GM10847 (cell line): Measurements from ENCODE around the gene CACNA1S.

ENCODE experiments used
- POLR2A ChIP-seq: IDR thresholded peaks from 2 replicates; pipeline ENCODE4 v1.6.1; 2011; ENCODE audit not compliant: insufficient read length; ENCODE audit errors: extremely low read depth

CACNA1S gene

DNA sequence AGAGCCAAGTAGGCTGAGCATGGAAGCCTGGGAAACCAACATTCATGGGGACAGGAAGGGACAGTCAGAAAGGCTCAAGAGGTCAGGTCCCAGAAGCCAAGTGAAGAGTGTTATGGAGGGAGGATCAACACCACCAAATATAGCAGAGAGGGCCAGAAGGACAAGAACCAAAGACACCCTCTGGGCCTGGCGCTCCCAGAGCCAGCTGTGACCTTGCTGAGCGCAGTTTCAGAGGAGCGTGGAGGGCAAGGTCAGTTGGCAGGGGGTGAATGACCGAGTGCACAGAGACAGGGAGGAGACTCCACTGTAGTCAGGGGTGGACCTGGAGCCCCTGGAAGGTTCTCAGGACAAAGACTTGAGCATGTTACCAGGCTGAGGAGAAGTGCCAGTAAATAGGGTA, 19.2 kb upstream of the CACNA1S start:
- TF ChIP-seq POLR2A, result no peak

DNA sequence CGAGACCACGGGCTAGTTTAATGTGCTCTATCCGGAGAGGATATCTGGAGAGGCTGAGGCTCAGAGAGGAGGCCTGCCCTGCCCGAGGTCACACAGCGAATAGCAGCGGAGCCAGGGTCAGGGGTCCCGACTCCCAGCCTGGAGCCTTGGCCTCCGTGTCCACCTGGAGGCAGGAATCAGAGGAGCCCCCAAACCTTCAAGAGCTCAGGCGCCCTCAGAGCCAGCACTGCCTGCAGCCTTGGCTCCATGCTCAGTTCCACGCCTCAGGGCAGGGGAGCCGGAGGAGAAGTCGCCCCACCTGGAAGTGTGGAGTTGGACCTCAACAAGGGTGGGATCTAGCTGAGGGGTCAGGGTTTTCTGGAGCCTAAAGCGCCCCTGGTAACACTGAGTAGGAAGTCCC, 16.7 kb upstream of the CACNA1S start:
- TF ChIP-seq POLR2A, result no peak

DNA sequence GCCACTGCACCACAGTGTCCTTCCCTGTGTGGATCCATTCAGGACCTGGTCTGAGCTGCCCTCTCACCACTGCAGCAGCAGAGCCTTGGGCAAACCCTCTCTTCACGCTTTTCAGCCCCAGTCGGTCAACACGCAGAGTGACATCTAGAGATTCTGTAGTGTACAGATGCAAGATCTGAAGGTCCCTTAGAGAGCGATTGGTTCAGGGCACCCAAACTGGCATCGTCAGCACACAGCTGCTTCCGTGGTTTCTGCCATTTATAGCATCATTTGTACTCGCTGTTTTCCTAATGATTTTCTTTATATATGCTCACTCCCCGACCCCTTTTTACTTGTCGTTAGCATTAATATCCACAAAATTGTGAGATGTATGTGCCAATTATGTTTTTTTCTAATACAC, 16.2 kb upstream of the CACNA1S start:
- TF ChIP-seq POLR2A, result no peak

DNA sequence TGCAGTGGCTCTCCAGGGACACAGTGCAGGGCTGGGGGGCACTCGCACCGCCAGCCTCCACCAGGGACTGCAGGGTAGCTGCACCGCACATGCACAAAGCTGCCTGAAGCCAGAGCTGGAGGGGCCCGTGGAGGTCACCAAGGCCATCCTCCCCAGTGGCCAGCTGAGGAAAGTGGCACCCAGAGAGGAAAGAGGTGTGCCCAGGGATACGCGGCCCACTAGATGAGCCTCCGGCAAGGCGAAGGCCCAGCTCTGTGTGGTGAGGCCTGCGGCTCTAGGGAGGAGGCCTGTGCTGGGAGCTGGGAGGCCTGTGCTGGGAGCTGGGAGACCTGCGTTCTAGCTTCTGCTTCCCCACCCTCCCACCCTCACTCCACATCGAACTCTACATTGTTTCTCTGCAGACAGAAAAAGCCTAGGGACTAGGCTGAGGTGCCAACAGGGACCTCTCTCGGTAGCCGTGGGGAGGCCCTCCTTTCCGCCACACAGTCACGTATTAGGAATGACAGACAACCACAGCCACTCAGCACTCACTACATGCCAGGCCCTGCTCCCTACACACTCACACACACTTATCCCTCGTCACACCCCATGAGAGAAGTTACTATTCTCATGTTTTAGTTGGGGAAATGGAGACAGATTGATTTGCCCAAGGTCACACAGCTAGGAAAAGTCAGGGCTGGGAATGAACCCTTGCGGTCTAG, 15.7 kb upstream of the CACNA1S start:
- no peak for TF ChIP-seq POLR2A

DNA sequence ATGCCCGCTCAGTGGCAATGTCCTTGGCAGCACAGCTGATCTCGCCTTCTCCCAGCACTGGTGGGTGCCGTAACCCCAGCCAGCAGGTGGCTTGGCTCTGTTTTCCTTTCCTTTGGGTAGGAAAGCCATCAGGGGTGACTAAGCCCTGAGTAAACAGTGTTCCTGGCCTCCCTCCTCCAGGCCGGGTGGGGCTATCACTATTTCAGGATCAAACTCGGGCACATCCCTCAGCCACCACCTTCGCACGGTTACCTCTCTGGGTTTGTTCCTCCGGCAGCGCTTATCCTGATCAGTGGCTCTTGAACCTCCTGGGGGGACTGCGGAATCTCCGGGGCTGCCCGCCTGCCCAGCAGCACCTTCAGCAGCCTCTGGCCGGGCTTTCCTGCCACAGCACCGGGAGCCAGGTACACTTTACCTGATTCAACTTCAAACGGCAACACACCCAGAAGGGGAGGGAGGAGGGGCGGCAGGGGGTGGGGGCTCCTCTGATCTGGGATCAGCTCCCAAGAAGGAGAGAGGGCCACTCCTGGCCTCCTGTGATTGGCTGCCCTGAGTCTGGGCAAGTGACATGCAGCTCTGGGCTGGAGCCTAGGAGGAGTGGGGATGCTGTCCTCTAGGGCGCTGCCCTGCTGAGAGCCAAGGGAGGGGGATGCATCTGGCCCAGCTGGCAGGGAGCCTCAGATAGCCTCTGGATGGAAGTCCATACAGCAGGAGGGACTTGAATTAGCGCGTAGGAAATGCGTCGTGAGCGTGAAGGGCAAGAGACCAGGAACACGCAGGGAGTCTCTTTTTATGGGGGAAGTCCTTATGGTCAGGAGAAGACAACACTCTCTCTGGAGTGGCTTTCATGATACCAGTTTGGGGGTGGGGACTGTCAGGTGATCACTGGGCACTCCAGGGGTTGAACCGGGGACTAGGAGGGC, 14.9 kb upstream of the CACNA1S start, which contains the start of gene ASCL5:
ASCL5 (minus strand) TSS at position 353 of the 923 bp plus-strand sequence. CDS start 11,812 bp downstream, outside the sequence.
- no peak for TF ChIP-seq POLR2A

DNA sequence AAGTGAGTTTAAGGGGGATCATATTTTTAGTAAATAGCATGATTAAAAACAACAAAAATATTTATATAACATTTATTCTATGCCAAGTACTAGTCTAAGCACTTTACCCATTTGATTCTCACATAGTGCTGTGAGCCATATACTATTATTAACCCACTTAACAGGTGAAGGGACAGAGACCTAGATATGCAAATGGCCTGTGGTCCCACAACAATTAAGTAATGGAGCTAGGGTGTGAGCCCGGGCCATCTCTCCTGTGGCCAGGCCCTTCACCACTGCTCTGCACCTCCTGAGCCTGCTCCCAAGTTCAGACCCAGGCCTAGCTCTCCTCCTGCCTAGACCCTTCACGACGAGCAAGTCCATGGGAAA, 14.2 kb upstream of the CACNA1S start:
- no peak for TF ChIP-seq POLR2A

DNA sequence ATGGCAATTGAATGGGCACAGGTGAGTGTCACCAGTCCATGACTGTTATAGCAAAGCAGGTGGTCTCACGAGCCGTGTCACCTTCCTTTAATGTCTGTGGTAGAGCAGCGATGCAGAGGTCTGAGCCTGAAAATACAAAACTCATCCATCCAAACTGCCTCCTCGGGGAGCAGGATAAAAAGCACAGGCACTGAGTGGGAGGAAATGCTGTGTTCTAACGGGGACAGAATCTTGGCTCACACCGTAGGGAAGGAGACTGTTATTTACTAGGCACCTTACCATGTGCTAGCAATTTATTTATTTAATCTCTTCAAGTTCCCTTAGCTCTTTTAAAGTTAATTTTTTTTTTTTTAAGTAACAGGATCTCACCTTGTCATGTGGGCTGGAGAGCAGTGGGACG, 13.6 kb upstream of the CACNA1S start:
- TF ChIP-seq POLR2A, result no peak

DNA sequence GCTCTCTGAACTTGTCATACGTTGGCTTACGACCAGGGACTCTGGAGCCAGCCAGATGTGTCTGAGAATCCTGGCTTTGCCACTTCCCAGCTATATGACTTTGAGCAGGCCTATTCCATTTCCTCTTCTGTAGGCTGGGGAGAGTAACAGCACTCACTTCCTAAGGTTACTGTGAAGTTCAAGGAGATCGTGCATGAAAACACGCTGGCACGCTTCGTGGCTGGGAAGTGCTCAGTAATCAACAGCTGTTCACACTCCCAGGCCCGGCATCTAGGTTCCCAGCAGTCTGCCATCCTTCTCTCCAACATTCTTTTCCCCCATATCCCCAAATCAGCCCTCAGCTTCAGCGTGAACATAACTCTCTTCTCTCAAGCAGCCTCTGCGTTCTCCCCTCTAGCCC, 12.8 kb upstream of the CACNA1S start:
- no peak for TF ChIP-seq POLR2A

DNA sequence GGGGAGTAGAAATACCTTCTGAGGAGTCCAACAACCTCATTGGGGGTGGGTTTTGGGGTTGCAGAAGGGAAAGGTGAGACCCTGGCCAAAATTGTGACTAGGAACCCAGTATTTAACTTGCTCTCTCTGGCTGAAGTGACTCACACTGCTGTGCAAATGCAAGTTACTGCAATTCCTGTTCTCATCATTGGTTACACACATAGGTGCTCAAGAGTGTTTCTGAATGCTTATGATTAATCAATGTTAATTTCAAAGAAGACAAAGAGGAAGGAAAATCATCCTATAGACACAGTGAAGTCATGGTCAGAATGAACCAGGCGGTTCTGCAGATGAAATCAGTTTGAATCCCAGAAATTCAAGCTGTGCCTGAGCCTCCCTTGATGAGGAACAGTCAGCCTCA, 11.6 kb upstream of the CACNA1S start:
- no peak for TF ChIP-seq POLR2A

DNA sequence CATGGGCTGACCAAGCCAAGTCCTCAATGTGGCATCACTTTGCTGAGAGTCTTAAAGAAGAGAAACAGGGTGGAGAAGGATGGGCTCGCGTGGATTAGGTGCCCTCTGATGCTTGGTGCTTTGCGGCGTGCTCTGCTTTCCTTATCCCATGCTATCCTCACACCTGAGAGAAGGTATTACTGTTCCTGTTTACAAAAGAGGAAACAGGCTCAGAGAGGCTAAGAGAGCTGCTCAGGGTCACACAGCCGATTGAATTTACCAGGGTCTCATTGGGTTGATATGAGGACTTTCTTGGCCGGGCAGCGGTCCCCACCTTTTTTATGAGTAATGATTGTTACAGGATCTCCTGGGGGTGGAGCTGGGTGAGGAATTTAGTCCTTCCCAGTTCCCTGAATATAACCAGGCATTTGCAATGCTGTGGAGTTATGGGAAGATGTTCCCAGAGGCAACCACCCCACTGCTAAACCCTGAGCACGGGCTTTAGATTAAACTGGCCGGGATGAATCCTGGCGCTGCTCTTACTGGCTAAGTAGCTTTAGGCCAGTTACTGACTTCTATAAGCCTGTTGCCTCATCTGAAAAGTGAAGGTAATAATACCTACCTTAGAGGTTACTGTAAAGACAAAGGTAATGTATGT, 10.2 kb upstream of the CACNA1S start:
- no peak for TF ChIP-seq POLR2A

DNA sequence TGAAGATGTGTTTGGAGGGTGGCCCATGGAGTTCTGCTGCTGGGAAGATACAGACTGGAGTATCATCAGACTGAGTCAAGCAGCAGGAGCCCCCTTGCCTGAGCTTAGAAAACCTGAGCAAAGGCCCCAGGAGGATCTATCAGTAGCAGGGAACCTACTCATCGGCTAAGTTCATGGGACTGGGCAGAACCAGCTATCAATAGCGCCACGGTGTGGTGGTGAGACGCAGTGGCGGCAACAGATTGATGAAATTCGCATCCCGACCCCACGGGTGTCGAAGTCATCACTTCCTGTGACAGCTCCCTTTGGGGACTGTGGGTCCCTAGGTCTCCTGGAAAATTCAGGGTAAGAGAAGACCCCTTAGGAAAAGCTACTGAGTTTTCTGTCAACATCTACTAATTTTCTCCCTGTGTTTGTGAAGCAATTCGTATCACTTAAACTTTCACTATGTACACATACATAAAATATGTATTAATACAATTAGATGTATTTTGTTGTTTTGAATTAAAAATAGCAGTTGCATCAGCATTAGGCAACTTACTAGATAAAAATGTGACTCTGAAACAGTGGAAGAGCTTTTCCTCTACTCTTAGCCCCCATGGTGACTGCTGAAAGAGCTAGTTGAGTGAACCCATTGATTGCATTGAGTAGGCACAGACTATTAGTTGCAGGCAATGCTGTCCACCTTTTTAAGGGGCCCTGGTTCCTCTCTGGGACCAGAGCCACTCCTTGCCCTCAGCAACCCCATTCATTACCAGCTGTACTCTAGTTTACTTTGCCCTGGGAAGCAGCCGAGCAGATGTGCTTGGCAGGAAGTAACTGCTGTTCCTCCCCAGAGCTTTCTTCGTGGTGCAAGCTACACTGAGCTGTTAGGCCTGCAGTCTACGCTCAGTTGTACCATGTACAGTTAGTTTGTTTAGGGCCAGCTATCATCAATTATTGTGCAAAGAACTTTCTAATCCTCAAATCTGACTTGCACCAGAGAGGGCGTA, 7.3 kb upstream of the CACNA1S start:
- no peak for TF ChIP-seq POLR2A

DNA sequence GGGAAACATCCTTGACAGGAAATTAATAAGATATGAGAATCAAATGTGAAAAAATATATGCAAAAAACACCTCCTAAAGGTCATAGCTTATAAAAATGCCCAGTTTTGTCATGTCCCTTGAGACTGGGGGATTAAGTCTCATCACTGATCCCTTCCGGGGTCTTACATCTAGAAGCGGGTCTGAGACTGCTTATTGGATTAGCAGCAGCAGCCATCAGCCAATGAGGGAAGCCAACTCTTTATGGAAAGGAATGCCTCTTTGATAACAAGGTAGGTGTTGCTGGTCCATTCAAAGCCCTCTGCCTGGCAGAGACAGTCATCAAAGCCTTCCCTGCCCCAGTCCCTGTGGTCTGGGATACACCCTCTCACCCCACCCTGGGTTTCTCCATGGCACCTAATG, 3.9 kb upstream of the CACNA1S start:
- no peak for TF ChIP-seq POLR2A

DNA sequence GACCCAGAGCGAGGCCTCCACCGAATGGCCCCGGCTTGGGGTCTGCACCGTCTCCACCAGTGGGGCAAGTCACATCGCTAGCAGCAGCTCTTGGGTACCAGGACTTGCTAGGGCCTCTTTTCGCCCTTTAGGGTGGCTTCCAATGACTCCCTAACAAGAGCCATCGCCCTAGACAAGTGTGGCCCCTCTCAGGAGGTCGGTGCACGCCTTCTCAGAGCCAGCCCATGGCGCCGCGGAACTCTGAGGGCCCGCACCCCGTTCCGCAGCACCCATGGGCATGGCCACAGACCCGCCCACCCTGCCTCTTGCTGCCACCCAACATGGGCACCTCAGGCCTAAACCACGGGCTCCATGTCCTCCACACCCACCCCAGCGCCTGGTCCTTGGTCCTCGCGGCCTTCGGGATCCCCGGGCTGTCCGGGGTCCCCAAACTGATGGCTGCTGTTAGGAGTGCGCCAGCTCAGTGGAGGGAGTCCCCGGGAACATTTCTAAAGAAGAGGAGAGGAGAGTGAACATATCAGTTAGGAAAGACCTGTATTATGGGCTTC, 3.2 kb upstream of the CACNA1S start:
- TF ChIP-seq POLR2A, result no peak

DNA sequence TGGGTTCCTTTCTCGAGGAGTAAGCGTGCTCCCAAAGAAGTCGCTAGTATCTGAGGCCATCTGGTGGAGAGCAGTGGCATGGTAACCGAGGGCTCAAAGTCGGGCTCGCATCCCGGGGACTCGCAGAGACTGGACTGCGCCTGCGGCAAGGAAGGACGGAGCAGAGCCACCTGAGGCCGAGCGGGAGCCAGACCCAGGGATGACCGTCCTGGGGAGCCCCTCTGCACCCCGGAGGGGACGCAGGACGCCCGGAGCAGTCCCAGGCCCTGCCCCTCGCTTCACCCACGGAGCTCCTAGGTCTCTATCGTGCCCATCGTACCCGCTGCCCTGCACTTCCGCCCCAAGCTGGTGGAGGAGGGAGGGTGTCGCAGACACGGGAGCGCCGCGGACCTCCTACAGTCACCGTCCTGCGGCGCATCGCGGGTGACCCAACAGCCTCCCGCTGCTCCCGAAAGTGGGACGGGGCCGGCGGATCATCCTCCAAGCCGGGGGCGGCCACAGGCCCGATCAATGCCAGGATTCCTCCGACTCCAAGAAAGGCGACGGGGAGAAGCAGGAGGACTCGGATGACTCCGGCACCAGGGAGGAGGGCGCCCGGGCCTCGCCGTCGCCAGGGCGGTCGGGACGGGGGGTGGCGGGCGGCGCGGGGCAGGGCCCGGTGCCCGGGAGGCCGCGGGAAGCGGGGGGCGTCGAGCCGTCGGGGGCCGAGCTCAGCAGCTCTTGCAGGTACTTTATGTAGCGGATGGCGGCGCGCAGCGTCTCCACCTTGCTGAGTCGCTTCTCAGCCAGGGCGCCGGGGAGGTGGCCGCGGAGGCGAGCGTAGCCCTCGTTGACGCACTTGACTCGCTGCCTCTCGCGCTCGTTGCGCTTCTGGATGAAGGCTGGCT, 2.3 kb upstream of the CACNA1S start:
- TF ChIP-seq POLR2A, result no peak
